Fibroblast of skin of left quadriceps (primary cell): ENCODE measurements around the gene PEAR1.

Source experiments
- DNase-seq, 2 experiments: peaks; one replicate each; pipeline ENCODE4 v3.0.0-alpha.2; 2013; ENCODE audit warnings: low read depth in 2 of 2

Gene PEAR1

GRCh38 chr1:156893048-156893953, at the start of gene PEAR1:
Gene PEAR1 (plus strand): TSS chr1:156893718. CDS start chr1:156903927, 10,209 bp downstream.
- DNase-seq = peak in 1 of 2 experiments; percentile 40

- DNase-seq = no peak
Measured at GRCh38 chr1:156844102-156844501, 49.4 kb upstream of the PEAR1 start.

- no peak for DNase-seq
Measured at GRCh38 chr1:156844638-156845037, 48.9 kb upstream of the PEAR1 start.

- DNase-seq = no peak
Measured at GRCh38 chr1:156845055-156845952, 48.2 kb upstream of the PEAR1 start.

GRCh38 chr1:156845953-156846545, 47.5 kb upstream of the PEAR1 start:
- DNase-seq = no peak

GRCh38 chr1:156846643-156847042, 46.9 kb upstream of the PEAR1 start:
- no peak for DNase-seq

GRCh38 chr1:156847591-156848460, 45.7 kb upstream of the PEAR1 start:
- no peak for DNase-seq

GRCh38 chr1:156848461-156849150, 44.9 kb upstream of the PEAR1 start:
- DNase-seq = no peak

- DNase-seq = no peak
Measured at GRCh38 chr1:156849151-156849496, 44.4 kb upstream of the PEAR1 start.

GRCh38 chr1:156851779-156852417, 41.6 kb upstream of the PEAR1 start:
- no peak for DNase-seq

- no peak for DNase-seq
Measured at GRCh38 chr1:156852418-156852874, 41.1 kb upstream of the PEAR1 start.

GRCh38 chr1:156853761-156854160, 39.8 kb upstream of the PEAR1 start:
- no peak for DNase-seq

GRCh38 chr1:156854634-156855033, 38.9 kb upstream of the PEAR1 start:
- no peak for DNase-seq

GRCh38 chr1:156856282-156856785, 37.2 kb upstream of the PEAR1 start:
- no peak for DNase-seq

GRCh38 chr1:156857532-156857931, 36.0 kb upstream of the PEAR1 start:
- no peak for DNase-seq

- no peak for DNase-seq
Measured at GRCh38 chr1:156858555-156858956, 35.0 kb upstream of the PEAR1 start.

GRCh38 chr1:156858959-156859522, 34.5 kb upstream of the PEAR1 start, which contains the start of gene INSRR:
Gene INSRR (minus strand): TSS chr1:156859117. CDS start chr1:156858621, 496 bp downstream.
- DNase-seq = no peak

- DNase-seq = no peak
Measured at GRCh38 chr1:156859523-156860112, 33.9 kb upstream of the PEAR1 start.

GRCh38 chr1:156860113-156860627, 33.3 kb upstream of the PEAR1 start:
- DNase-seq = no peak
